Measurements from ENCODE around the gene LRRC28. TPM values are rescaled to one million over a fixed set of nuclear protein-coding genes. Genes with fewer than 3 reads are reported as not detected.
"Not testable (repeated sequence)": the region's sequence is repeated elsewhere in the genome, so short reads cannot be mapped to it uniquely, and the experiment has no call there.

The LRRC28 gene
- total RNA-seq = 10 to 100 TPM; 21.3 to 27.7 TPM

DNA sequence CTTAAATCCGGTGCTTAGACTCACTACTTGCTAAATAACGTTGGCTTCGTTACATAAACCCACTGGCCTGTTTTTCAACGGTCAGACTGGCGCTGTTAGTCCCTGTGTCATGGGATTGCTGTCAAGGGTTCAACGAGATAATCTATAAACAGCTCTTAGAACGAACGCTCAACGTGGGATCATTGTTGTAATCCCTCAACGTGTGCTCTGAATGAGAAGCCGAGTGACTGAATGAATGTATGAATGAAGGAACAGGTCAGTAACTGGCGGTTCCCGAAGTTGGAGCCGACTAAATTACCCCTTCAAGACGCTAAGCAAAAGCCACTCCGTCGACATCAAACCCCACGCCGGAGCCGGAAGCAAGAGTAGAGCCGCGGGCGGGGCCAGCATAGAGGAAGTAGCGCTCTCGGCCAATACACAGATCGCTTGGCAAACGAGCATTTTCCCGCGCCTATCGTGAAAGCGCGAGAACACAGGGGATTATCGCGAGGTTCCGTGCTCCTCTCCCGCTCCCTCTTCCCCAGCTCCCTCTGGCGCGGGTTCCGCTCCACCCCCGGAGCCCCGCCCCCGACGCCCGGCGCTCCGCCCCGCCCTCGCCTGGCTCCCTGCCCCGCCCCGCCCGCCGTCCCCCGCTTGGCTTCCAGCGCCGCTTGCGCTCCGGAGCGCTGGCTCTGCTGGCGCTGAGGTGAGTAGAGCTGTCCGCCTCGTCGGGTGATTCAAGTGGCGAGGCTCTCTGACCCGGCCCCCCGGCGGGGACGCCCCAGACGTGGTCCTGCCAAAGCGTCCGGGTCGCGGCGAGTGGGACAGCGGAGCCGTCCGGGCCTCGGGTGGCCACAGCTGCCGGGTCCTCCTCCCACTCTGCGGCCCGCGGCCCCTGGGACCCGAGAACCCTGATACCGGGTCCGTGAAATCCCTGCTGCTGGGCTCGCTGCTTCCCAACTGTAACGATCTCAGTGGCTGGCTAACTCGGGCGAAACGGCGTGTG lies at the start of gene LRRC28:
Gene LRRC28 (plus strand): TSS at position 625 of the 985 bp plus-strand sequence. CDS start 4,477 bp downstream, outside the sequence.
- Mint-ChIP-seq H3K36me3 (peaks cover 6 to 12% of the 10 kb centered on the region in 2 donors), H3K9me3 (no peaks in the 10 kb centered on the region), H3K27ac (peak within 1 kb of the TSS; percentile 79 to 96)
- DNase-seq (ENCODE audit: low spot score in 2 of 2) (peak; percentile 95 to 98), ATAC-seq (peak; percentile 98)

DNA sequence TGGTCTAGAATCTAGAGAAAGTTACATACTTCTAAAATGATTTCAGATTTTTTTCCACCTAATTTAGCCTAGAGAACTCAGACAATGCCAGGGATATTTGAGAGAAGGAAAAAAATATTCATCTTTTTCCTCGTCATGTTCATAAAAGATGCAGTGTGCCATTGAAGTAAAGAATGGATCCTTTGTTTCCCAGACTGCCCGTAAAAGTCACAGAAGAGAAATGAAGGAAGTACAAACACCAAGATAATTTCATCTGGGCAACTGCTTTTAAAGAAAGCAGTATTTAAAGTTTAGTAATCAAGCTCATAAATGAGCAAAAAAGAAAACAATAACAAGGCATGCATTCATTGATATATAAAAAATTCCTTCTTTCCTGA lies 49.1 kb upstream of the LRRC28 start:
- DNase-seq (ENCODE audit: low spot score in 2 of 2) = no peak
- no peaks in the 10 kb centered on the region for H3K9me3 Mint-ChIP-seq

DNA sequence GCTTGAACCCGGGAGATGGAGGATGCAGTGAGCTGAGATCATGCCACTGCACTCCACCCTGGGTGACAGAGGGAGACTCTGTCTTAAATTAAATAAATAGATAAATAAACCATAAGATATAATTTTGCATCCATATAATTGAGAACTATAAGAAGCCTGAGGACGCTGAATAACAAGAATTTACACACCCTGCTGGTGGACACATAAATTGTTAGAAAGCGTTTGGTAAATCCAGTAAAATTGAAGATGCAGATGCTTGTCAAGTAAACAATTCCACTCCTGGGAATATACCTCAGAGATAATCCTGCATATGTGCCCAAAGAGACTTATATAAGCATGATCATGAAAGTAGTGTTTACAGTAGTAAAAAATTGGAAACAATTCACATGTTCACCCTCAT lies 43.6 kb upstream of the LRRC28 start:
- H3K36me3 Mint-ChIP-seq = no peaks in the 10 kb centered on the region
- H3K27ac Mint-ChIP-seq = no peak overlapping the region
- ATAC-seq (no peak), DNase-seq (ENCODE audit: low spot score in 2 of 2) (no peak)
- H3K9me3 Mint-ChIP-seq = no peaks in the 10 kb centered on the region

More for the DNA sequence above, 49.1 kb upstream of the LRRC28 start:
- H3K36me3 Mint-ChIP-seq = no peaks in the 10 kb centered on the region
- no peak overlapping the region for H3K27ac Mint-ChIP-seq
- ATAC-seq = no peak

DNA sequence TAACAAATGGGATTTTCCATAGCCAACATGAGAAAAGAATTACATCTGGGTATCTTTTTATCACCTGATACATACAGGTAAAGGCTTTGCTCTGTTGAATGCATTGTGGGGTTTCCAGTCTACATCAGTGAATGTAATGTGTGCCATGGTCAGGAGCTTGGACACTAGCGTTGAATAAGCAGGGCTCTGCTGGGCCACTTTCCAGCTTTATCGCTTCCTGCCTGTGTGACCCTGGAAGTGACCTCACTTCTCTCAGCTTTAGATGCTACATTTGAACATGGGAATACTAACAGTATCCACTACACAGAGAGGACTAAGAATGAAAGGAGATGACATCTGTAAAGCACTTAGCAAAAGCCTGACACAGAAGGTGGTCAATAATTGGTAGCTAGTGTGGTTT lies 42.0 kb upstream of the LRRC28 start:
- ATAC-seq = no peak
- H3K27ac Mint-ChIP-seq = no peak overlapping the region
- DNase-seq (ENCODE audit: low spot score in 2 of 2) = no peak
- H3K9me3 Mint-ChIP-seq = no peaks in the 10 kb centered on the region
- H3K36me3 Mint-ChIP-seq = no peaks in the 10 kb centered on the region

DNA sequence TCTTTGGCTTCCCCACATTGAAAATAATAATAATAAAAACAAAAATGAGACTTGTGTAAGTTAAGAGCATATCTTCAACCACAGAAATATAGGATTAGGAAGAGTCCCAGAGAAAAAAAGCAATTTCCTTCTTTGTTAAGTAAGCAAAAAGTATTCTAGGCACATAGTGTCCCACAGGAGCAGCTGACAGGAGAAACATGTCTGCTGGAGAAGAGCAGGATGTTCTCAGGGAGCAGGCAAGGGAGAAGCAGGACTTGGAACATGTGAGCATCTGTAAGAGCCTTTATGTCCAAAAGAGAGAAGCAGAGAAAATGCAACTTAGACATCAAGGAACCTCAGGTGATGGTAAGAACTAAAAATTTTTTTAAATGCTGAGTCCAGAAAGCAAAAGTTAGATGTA lies 40.9 kb upstream of the LRRC28 start:
- ATAC-seq (no peak), DNase-seq (ENCODE audit: low spot score in 2 of 2) (no peak)
- Mint-ChIP-seq H3K27ac (no peak overlapping the region), H3K36me3 (no peaks in the 10 kb centered on the region), H3K9me3 (no peaks in the 10 kb centered on the region)

DNA sequence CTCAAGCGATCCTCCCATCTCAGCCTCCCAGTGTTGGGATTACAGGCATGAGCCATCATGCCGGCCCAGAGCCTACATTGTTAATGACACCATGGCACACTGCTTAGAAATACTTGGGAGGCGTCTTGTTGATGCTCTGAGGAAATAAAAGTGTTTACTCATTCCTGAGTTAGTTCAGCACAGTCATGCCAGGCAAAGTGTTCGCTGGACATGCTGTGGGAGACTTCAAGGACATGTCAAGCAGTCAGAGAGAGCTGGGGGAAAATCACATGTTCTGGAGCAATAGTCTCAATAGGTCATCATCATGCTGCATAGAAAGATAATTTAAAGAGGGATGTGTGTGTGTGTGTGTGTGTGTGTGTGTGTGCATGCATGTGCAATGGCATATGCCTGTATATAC lies 39.4 kb upstream of the LRRC28 start:
- ATAC-seq (no peak), DNase-seq (ENCODE audit: low spot score in 2 of 2) (no peak)
- H3K9me3 Mint-ChIP-seq = no peaks in the 10 kb centered on the region
- H3K27ac Mint-ChIP-seq = no peak overlapping the region
- H3K36me3 Mint-ChIP-seq = no peaks in the 10 kb centered on the region

DNA sequence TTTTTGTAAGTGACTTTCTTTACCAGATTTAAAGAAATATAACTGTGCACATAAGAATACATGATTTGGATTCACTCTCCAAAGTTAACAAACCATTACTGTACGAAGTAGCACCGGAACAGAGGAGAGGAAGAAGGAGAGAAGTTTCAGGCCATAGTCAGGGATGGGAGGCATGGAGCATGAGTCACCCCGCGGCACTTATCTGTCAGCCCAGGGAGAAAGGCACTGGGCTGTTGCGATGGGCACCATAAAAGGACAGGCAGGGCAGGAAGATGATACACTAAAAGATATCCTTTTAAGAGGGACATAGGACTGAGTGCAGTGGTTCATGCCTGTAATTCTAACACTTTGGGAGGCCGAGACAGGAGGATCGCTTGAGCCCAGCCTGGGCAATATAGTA lies 38.9 kb upstream of the LRRC28 start:
- DNase-seq (ENCODE audit: low spot score in 2 of 2) (no peak), ATAC-seq (no peak)
- Mint-ChIP-seq H3K9me3 (no peaks in the 10 kb centered on the region), H3K36me3 (no peaks in the 10 kb centered on the region), H3K27ac (no peak overlapping the region)

DNA sequence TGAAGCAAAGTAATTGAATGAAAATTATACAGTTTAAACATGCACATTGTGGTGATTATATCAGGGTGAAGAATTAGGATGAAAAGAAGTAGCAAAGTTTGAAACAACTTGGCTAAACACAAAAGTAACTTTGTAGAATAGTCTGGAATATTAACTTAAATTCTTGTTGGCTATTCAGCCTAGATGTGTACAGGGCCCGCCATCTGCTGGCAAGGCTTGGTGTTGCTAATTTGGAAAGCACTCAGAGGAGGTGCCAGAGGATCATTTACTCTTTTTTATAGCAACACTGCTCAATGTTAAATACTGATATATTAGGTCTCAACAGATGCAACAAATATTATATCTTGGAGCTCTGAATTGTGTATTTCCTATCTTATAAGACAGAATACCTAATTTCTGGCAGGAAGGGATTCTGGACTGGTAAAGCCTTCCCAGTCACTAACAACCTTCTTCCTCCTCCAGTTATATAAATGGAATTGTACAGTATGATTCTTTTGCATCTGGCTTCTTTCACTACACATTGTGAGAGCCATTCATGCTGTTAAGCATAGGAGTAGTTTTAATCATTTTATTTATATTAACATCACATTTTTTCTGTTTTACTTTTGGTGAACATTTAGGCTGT lies 38.0 kb upstream of the LRRC28 start:
- peak; percentile 59 to 75 for ATAC-seq

DNA sequence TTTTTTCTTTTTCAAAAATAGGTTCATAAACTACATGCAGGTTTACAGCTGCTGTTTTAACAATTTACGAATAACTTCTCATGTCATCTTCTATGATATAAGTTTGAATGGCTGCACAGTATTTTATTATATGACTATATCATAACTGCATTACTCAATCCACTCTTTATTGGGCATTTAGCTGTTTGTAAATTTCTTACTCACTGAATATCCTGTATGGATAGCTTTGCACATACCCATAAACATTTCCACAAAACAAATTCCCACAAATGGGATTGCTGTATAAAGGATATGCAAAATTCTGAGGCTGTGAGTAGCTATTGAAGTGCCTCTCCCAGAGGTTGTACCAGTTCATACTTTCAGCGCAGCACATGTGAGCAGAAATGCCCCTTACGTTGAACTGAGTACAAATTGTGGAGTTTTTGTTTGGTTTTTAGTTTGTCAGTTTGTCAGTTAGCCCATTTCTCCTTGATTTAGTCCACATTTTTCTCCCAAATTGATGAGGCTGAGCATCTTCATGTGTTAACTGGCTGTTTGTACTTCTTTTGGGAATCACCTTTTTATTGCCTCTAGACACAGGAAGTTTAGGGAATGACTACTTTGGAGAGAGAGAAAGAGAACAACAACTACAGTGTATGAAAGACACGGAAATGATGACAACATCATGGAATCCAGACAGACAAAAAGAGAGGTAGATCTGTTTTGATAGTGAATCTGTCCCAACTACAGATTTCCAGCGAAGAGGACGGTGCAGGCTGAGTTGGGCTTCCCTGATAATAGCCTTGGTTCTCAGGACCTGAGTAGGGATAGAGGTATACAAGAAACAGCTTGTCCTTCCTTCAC lies 26.7 kb upstream of the LRRC28 start:
- no peak for ATAC-seq
- no peak overlapping the region for H3K27ac Mint-ChIP-seq
- H3K9me3 Mint-ChIP-seq = no peaks in the 10 kb centered on the region
- no peak for DNase-seq (ENCODE audit: low spot score in 2 of 2)
- no peaks in the 10 kb centered on the region for H3K36me3 Mint-ChIP-seq

More for the DNA sequence above, 38.0 kb upstream of the LRRC28 start:
- no peaks in the 10 kb centered on the region for H3K9me3 Mint-ChIP-seq
- H3K27ac Mint-ChIP-seq = no peak overlapping the region
- peak in 1 of 2 donors; percentile 56 for DNase-seq (ENCODE audit: low spot score in 2 of 2)
- no peaks in the 10 kb centered on the region for H3K36me3 Mint-ChIP-seq

DNA sequence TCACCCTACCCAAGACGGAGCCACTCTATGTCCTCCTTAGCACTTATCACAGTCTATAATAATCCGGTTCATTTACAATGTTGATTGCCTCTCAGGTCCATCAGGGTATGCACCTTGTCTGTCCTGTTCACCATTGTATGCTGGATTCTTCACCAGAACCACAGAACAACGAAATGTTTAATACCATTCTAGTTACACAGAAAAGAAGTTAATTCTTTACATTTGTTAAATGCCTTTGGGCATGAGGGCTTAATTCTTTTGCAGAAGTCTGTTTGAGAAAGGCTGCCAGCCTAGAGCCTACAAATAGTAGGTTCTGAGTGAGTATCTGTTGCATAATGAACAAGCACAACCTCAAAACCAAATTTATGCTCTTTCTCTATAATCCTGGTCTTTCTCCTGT lies 24.5 kb upstream of the LRRC28 start:
- H3K36me3 Mint-ChIP-seq = no peaks in the 10 kb centered on the region
- ATAC-seq (no peak), DNase-seq (ENCODE audit: low spot score in 2 of 2) (no peak)

DNA sequence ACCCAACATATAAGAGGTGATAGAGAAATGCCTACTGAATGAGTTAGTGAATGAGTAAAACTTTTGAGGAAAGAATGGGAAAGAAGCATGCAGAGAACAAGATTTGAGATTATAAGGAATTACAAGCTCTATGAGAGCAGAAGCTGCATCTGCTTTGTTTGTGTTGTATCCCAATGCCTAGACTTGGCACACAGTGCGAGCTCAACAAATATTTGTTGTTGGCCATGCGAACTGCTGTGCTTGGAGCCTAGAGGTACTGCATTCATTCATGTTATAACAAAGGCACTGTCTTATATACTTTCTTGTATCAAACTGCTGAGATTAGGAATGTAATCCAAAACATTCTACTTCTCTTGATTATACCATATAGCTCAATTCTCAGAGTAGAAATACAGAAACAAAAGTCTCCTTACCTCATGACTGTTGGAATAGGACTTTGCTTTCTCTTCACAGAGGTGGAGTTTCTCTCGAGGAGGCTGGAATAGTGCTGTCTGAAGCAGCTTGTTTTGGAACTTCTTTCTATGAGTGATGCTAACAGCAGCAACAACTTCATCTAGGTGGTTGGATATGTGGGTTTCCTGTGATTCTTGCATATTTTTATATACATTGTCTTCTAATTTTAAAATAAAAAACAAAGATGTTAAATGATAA lies 23.0 kb upstream of the LRRC28 start:
- Mint-ChIP-seq H3K36me3 (no peaks in the 10 kb centered on the region), H3K27ac (no peak overlapping the region), H3K9me3 (peaks cover 0 to 4% of the 10 kb centered on the region in 2 donors)
- ATAC-seq = no peak
- DNase-seq (ENCODE audit: low spot score in 2 of 2) = no peak

More for the DNA sequence above, 24.5 kb upstream of the LRRC28 start:
- Mint-ChIP-seq H3K27ac (no peak overlapping the region), H3K9me3 (no peaks in the 10 kb centered on the region)

DNA sequence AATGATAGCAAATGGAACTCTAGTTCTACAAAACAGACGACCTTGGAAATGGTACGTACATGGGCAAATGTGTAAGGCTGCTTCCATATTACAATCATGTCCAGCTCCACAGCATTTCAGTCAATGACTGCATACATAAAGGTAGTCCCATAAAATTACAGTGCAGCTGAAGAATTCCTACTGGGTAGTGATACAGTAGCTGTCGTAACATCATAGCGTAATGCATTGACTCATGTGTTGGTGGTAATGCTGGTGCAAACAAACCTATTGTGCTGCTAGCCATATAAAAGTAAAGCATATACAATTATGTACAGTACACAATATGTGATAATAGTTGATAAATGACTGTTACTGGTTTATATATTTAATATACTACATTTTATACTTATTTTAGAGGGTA lies 20.4 kb upstream of the LRRC28 start:
- H3K27ac Mint-ChIP-seq = no peak overlapping the region
- DNase-seq (ENCODE audit: low spot score in 2 of 2) (no peak), ATAC-seq (no peak)
- H3K36me3 Mint-ChIP-seq = no peaks in the 10 kb centered on the region
- H3K9me3 Mint-ChIP-seq = peaks cover 0 to 4% of the 10 kb centered on the region in 2 donors

DNA sequence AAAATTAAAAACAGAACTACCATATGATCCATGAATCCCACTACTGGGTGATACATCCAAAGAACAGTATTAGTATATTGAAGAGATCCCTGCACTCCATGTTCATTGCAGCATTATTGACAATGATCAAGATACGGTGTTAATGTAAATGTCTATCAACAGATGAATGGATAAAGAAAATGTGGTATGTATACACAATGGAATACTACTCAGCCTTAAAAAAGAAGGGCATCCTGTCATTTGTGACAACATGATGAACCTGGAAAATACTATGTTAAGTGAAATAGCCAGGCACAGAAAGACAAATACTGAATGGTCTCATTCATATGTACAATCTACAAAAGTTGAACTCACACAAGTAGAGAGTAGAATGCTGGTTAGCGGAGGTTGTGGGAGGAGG lies 18.5 kb upstream of the LRRC28 start:
- no peak for ATAC-seq
- no peak for DNase-seq (ENCODE audit: low spot score in 2 of 2)
- peaks cover 0 to 4% of the 10 kb centered on the region in 2 donors for H3K9me3 Mint-ChIP-seq
- no peak overlapping the region for H3K27ac Mint-ChIP-seq
- H3K36me3 Mint-ChIP-seq = no peaks in the 10 kb centered on the region

DNA sequence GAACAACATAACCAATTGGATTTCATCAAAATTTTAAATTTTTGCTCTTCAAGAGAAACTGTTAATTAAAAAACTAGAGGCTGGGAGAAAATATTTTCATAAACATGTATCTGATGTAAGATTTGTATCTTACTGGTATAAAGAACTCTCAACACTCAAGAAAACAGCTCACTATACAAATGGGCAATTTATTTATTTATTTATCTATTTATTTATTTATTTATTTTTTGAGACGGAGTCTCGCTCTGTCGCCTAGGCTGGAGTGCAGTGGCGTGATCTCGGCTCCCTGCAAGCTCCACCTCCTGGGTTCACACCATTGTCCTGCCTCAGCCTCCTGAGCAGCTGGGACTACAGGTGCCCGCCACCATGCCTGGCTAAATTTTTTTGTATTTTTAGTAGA lies 17.1 kb upstream of the LRRC28 start:
- H3K36me3 Mint-ChIP-seq = not testable (repeated sequence)

DNA sequence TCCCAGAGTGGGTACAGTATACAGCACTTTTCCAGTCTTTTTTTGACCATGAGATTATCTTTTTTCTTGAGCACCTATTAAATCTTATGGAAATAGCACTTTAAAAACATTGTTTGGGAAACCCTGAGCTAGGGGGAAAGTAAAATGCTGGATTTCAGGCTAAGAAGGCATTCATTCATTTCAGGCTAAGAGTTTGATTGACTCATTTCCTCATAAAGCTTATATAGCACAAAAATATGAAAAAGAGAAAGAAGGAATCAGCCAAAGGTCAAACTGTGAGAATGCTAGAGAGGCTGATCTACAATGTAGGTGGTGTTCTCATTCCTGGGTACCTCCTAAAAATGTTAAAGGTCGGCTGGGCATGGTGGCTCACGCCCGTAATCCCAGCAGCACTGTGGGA lies 12.4 kb upstream of the LRRC28 start:
- no peak for DNase-seq (ENCODE audit: low spot score in 2 of 2)
- Mint-ChIP-seq H3K27ac (no peak overlapping the region), H3K36me3 (no peaks in the 10 kb centered on the region), H3K9me3 (no peaks in the 10 kb centered on the region)
- ATAC-seq = no peak

More for the DNA sequence above, 17.1 kb upstream of the LRRC28 start:
- not testable (repeated sequence) for DNase-seq (ENCODE audit: low spot score in 2 of 2); ATAC-seq; H3K9me3 Mint-ChIP-seq; H3K27ac Mint-ChIP-seq

DNA sequence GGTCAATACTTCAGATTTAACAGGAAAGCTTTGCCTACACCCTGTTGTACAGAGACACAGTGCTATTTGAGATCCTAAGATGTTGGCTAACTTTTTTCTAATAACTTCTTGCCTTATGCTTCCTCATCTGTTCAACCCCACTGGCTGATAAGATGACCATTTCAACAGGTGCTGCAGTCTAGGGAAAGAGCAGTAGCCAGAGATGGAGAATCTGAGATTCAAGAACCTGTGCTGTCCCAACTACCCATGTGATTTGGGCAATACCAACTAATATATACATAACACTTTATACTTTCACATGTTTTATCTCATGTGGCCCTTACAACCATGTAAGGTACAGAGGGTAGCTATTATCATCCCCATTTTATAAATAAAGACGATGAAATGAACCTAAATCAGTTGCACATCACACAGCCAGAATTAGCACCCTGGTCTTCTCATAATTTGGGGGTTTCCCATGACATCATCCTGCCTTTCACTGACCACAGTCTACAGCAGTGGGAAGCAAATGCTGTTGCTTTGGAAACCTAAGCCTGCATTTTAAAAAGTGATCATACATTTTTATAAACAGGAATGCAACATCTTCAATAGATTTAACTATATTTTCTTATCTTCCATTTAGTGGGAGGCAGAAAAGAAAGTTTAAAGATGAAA lies 11.6 kb upstream of the LRRC28 start:
- Mint-ChIP-seq H3K9me3 (no peaks in the 10 kb centered on the region), H3K36me3 (no peaks in the 10 kb centered on the region), H3K27ac (no peak overlapping the region)
- DNase-seq (ENCODE audit: low spot score in 2 of 2) = no peak
- peak; percentile 50 to 76 for ATAC-seq
